Measurements from ENCODE around the gene BANF1. TPM values are rescaled to one million over a fixed set of nuclear protein-coding genes. Genes with fewer than 3 reads are reported as not detected.

Gene BANF1
- total RNA-seq, 1 experiment from 2014 or later, result 269 TPM

GRCh38 chr11:65982824-65983588, 19.3 kb upstream of the BANF1 start:
- DNase-seq (ENCODE audit: low spot score) (no peak), ATAC-seq (no peak)
- no peak overlapping the region for H3K4me3 Mint-ChIP-seq
- H3K27me3 Mint-ChIP-seq (ENCODE audit: low read depth), result no peaks in the 10 kb centered on the region
- H3K4me1 Mint-ChIP-seq, result no peaks in the 10 kb centered on the region
- ChIA-PET POLR2A (no interaction called here), CTCF (interaction anchor here (0.9 kb wide), 1 partner anchor 203 kb away, joined by 4 read pairs; no protein-coding TSS in a partner anchor)
- peaks cover 7% of the 10 kb centered on the region; the same call in 1 of the 2 replicates for H3K36me3 Mint-ChIP-seq
- H3K27ac Mint-ChIP-seq, result no peak overlapping the region
- TF ChIP-seq CTCF (IDR thresholded peaks at IDR 0.05) (no peak), GABPB1 (CRISPR knock-in tag; IDR thresholded peaks at IDR 0.05) (no peak), HMGXB4 (CRISPR knock-in tag; IDR thresholded peaks at IDR 0.05) (no peak), IRF1 (CRISPR knock-in tag; IDR thresholded peaks at IDR 0.05) (no peak), ZNF671 (CRISPR knock-in tag; IDR thresholded peaks at IDR 0.05) (no peak), NFE2L1 (CRISPR knock-in tag; IDR thresholded peaks at IDR 0.05) (no peak), USF2 (CRISPR knock-in tag; IDR thresholded peaks at IDR 0.05) (no peak), GRHL2 (CRISPR knock-in tag; IDR thresholded peaks at IDR 0.05; ENCODE audit: insufficient replicate concordance, severe bottlenecking) (no peak), CDX4 (CRISPR knock-in tag; IDR thresholded peaks at IDR 0.05; ENCODE audit: borderline replicate concordance) (no peak), ZNF281 (CRISPR knock-in tag; IDR thresholded peaks at IDR 0.05) (no peak), TEAD1 (CRISPR knock-in tag; IDR thresholded peaks at IDR 0.05) (no peak), ZBTB43 (CRISPR knock-in tag; IDR thresholded peaks at IDR 0.05) (no peak), ERG (CRISPR knock-in tag; IDR thresholded peaks at IDR 0.05) (no peak), ZNF219 (CRISPR knock-in tag; IDR thresholded peaks at IDR 0.05; ENCODE audit: borderline replicate concordance) (no peak), ZNF138 (CRISPR knock-in tag; conservative IDR thresholded peaks at IDR 0.05) (no peak), ATF1 (CRISPR knock-in tag; IDR thresholded peaks at IDR 0.05) (no peak), ZNF416 (CRISPR knock-in tag; IDR thresholded peaks at IDR 0.05) (no peak)
- H3K9me3 Mint-ChIP-seq, result no peaks in the 10 kb centered on the region
